Measurements from ENCODE around the gene SGIP1.

DNA sequence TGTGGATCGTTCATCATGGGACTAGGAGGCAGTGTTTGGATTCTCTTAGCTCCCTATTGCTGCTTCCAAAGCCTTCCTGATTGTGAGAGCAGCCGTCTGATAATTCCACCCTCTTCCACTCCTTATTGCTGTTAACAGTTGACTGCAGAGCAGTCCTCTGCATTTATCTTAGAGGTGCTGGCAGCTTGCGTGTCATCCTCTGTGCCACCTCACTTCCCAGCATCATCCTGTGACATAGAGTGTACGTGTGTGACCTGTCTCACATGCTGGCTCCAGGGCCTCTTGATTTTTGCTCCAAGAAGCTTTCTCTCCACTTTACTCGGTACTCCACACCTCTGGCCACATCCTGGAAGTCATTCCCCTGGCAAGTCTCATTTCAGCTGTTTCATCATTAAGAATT, 165.3 kb downstream of the SGIP1 start:
- TF ChIP-seq CTCF (IDR thresholded peaks at IDR 0.05) = no peak
- TF ChIP-seq EZH2 (IDR thresholded peaks at IDR 0.05) = no peak

Measured in neural progenitor cell (in vitro differentiated cells).